GM12874 (cell line): ENCODE data around the gene PPP1R3D.

Source experiments
- CTCF ChIP-seq: IDR thresholded peaks from 2 replicates; pipeline ENCODE4 v1.5.1; 2011; ENCODE audit warnings: low read depth, mild to moderate bottlenecking, control low read depth, low read length, moderate library complexity; ENCODE audit not compliant: insufficient read depth

The PPP1R3D gene

GRCh38 chr20:59958626-59959025, 18.5 kb upstream of the PPP1R3D start:
- no peak for TF ChIP-seq CTCF

GRCh38 chr20:59958123-59958522, 18.0 kb upstream of the PPP1R3D start, which contains the start of gene CDH26:
Gene CDH26 (plus strand): TSS chr20:59958423. CDS start chr20:59958727, 304 bp downstream.
- no peak for TF ChIP-seq CTCF

GRCh38 chr20:59955131-59955796, 15.2 kb upstream of the PPP1R3D start:
- no peak for TF ChIP-seq CTCF

- TF ChIP-seq CTCF = no peak
These were observed 14.6 kb upstream of the PPP1R3D start for GRCh38 chr20:59954718-59955117.

- no peak for TF ChIP-seq CTCF
These were observed 9.8 kb upstream of the PPP1R3D start for GRCh38 chr20:59949911-59950310.

GRCh38 chr20:59948828-59949720, 9.0 kb upstream of the PPP1R3D start:
- TF ChIP-seq CTCF = peak; percentile 37

GRCh38 chr20:59948212-59948611, 8.1 kb upstream of the PPP1R3D start:
- no peak for TF ChIP-seq CTCF
